ENCODE measurements around the gene CARD11. TPM values are rescaled to one million over a fixed set of nuclear protein-coding genes. Genes with fewer than 3 reads are reported as not detected.

CARD11 gene
- total RNA-seq, 1 experiment from 2014 or later, result 0.57 TPM

DNA sequence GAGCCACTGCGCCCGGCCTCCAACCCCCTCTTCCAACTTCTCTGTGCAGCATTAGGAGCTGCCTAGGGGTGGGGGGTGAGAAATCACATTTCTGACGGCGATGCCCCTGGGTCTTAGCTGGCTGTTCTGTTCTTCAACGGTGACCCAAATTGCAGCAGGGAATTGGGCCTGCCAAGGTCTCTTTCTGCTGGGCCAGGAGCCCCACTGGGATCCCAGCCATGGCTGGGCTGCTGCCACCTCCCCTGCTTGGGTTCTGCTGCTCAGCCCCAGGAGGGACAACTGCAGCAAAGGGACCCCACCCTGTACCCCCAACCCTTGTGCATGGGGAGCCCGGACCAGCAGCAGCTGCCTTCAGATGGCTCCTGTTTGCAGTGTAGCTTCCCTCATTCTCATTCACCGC, 155.9 kb downstream of the CARD11 start:
- ChIA-PET POLR2A (no interaction called here), RAD21 (ENCODE audit: low non-redundant PET in 1 of 2, low total read pairs in 2 of 2, uncharacterized antibody in 2 of 2, unreplicated experiment in 2 of 2) (interaction anchor here in 1 of 2 experiments (0.9 kb wide), 1 partner anchor 92 kb away, joined by 4 read pairs; no protein-coding TSS in a partner anchor)
- intact Hi-C loops (cut with micrococcal nuclease), result loop anchor here (1.0 to 5.0 kb wide), 6 partner anchors 267 to 1589 kb away; no protein-coding TSS in a partner anchor

More for the DNA sequence above, 155.9 kb downstream of the CARD11 start:
- no peaks in the 10 kb centered on the region for H4K20me1 ChIP-seq (ENCODE audit: insufficient read depth)
- H3K27ac ChIP-seq (ENCODE audit: low read depth, low read length), result no peak overlapping the region
- H3K79me2 ChIP-seq (ENCODE audit: insufficient read depth, low read length), result no peaks in the 10 kb centered on the region
- no peaks in the 10 kb centered on the region for H3K9me3 ChIP-seq (ENCODE audit: control insufficient read depth in 1 of 2, insufficient read depth in 1 of 2, low read depth in 1 of 2, low read length in 2 of 2)
- CTCF ChIA-PET, result interaction anchor here (1.2 to 1.6 kb wide), 2 partner anchors 178 to 785 kb away, joined by 3 to 8 read pairs; no protein-coding TSS in a partner anchor
- no peaks in the 10 kb centered on the region for H3K9me2 ChIP-seq (ENCODE audit: insufficient read depth)
- no TSS peak for BruUV-seq (replicated peaks)
- H3K4me2 ChIP-seq (ENCODE audit: low read length), result no peak overlapping the region
- TF ChIP-seq EGR1 (IDR thresholded peaks at IDR 0.05; ENCODE audit: low read depth) (no peak), SP1 (IDR thresholded peaks at IDR 0.05; ENCODE audit: low read depth) (no peak), MAX (IDR thresholded peaks at IDR 0.05) (no peak), YY1 (IDR thresholded peaks at IDR 0.05; ENCODE audit: extremely low read depth, insufficient replicate concordance, low read depth, low read length) (no peak), REST (IDR thresholded peaks at IDR 0.05; ENCODE audit: low read depth) (no peak), EZH2 (IDR thresholded peaks at IDR 0.05) (no peak), ELF1 (IDR thresholded peaks at IDR 0.05; ENCODE audit: borderline replicate concordance, low read depth) (no peak), RAD21 (IDR thresholded peaks at IDR 0.05; ENCODE audit: low read depth) (no peak), ZFX (IDR thresholded peaks at IDR 0.05) (no peak), SIN3A (IDR thresholded peaks at IDR 0.05; ENCODE audit: low read depth) (no peak), ZNF274 (IDR thresholded peaks at IDR 0.05; ENCODE audit: low read depth, low read length) (no peak), FOSL1 (IDR thresholded peaks at IDR 0.05; ENCODE audit: low read depth) (no peak), SRF (IDR thresholded peaks at IDR 0.05; ENCODE audit: low read depth) (no peak)
- TF ChIP-seq, protein P1, sequence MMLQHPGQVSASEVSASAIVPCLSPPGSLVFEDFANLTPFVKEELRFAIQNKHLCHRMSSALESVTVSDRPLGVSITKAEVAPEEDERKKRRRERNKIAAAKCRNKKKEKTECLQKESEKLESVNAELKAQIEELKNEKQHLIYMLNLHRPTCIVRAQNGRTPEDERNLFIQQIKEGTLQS (IDR thresholded peaks at IDR 0.05), result no peak
- TF ChIP-seq, protein P2, sequence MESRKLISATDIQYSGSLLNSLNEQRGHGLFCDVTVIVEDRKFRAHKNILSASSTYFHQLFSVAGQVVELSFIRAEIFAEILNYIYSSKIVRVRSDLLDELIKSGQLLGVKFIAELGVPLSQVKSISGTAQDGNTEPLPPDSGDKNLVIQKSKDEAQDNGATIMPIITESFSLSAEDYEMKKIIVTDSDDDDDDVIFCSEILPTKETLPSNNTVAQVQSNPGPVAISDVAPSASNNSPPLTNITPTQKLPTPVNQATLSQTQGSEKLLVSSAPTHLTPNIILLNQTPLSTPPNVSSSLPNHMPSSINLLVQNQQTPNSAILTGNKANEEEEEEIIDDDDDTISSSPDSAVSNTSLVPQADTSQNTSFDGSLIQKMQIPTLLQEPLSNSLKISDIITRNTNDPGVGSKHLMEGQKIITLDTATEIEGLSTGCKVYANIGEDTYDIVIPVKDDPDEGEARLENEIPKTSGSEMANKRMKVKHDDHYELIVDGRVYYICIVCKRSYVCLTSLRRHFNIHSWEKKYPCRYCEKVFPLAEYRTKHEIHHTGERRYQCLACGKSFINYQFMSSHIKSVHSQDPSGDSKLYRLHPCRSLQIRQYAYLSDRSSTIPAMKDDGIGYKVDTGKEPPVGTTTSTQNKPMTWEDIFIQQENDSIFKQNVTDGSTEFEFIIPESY (IDR thresholded peaks at IDR 0.05; ENCODE audit: extremely low read depth, insufficient replicate concordance, low read length), result no peak
- no peak overlapping the region for H3K4me3 ChIP-seq (replicated peaks in 1 of 2; ENCODE audit: low read depth in 1 of 2, low read length in 2 of 2)
- DNase-seq (ENCODE audit: low read depth, low spot score) (no peak), ATAC-seq (no peak)
- H3K27me3 ChIP-seq (ENCODE audit: insufficient read depth, low read length), result no peaks in the 10 kb centered on the region
- no peak overlapping the region for H2AFZ ChIP-seq (ENCODE audit: low read depth, low read length, poor library complexity, severe bottlenecking)
- H3K9ac ChIP-seq (ENCODE audit: low read length), result no peak overlapping the region
- no peaks in the 10 kb centered on the region for H3K4me1 ChIP-seq (ENCODE audit: control insufficient read depth in 1 of 2, insufficient read depth in 2 of 2, low read length in 2 of 2)
- no peaks in the 10 kb centered on the region for H3K36me3 ChIP-seq (ENCODE audit: control insufficient read depth in 1 of 2, insufficient read depth in 2 of 2, low read length in 2 of 2)
